ENCODE data around the gene FNDC10. TPM values are rescaled to one million over a fixed set of nuclear protein-coding genes. Genes with fewer than 3 reads are reported as not detected.

FNDC10 gene
- polyA plus RNA-seq, 1 donor, result 2.4 TPM

- no peak for DNase-seq
Observed at GRCh38 chr1:1616838-1617237, 16.9 kb upstream of the FNDC10 start.

DNA sequence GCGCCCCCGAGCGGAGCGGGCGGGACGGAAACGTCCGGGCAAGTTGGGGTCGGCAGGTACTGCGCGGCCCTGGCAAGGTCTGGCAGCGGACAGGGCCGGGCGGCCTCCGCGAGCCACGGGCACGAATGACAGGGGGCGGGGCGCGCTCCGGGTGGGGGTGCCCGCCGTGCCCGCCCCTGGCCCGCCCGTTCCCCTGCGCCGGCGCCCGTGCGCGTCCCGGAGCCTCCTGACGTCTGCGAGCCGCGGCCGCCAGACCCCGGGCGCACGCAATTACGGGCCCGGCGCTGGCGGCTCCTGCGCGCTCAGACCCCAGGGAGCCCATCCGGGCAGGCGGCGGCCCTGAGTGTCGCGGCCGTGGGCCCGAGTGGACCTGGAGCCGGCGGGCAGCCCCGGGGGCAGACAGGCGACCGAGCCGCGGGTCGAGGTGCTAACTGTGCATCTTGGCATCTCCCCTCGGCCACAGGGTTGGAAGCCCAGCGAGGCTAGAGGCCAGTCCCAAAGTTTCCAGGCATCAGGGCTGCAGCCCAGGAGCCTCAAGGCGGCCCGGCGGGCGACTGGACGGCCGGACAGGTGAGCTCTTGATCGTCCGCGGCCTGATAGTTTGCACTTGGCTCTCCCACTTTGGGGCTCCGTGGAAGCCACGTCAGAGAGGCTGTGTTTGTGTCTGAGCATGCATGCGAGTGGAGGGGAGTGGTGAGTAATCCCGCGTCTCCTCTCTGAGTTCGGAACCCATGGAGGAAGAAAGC is 16.3 kb upstream of the FNDC10 start:
- no peak for DNase-seq

GRCh38 chr1:1615256-1616044 is 15.5 kb upstream of the FNDC10 start, which contains the start of gene MIB2:
Gene MIB2 (plus strand): TSS chr1:1615500. CDS start chr1:1623453, 7,953 bp downstream.
- peak; percentile 94 for DNase-seq

- no peak for DNase-seq
Observed at GRCh38 chr1:1614954-1615255, 15.0 kb upstream of the FNDC10 start.

- no peak for DNase-seq
Observed at GRCh38 chr1:1614204-1614953, 14.4 kb upstream of the FNDC10 start.

- no peak for DNase-seq
Observed at GRCh38 chr1:1613509-1614082, 13.7 kb upstream of the FNDC10 start.

- DNase-seq, result no peak
Observed at GRCh38 chr1:1612104-1612400, 12.1 kb upstream of the FNDC10 start.

DNA sequence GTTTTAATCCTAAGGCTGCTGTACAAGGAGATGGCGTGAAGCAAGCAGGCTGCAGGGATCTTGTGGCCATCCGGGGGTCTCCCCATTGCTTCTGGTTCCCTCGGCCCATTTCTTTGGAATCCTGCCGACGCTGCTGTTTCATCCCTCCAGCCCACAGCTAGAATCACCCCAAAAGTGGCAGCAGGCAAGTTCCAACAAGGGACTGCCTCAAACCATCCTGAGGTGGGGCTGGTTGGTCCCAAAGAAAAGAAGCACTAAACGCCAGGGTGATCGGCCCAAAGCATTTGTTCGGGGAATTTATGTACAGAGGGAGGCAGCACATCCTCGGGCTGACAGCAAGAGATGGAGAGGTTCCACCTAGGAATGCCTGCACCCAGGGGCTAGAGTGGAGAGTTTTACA is 10.9 kb upstream of the FNDC10 start:
- DNase-seq, result no peak

DNA sequence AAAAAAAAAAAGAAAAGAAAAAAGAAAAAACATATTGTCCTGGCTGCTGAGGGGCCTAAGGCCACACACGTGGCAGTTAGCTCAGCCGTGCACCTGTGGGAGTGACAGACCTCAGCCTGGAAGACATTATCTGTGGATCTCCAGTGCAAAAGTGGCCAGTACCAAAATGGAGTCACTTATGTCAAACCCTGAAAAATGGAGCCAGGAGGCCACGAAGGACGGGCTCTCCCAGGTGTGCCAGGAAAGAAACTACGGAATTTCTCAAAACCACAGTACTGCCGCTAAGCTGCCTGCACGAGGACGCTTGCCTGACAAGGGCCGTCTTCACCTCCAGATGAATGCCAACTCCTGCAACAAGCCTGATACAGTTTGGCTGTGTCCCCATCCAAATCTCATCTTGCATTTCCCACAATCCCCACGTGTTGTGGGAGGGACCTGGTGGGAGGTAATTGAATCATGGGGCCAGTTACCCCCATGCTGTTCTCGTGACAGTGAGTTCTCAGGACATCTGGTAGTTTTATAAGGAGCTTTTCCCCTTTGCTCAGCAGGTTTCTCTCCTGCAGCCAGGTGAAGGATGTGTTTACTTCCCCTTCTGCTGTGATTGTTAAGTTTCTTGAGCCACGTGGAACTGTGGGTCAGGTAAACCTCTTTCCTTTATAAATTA is 10.0 kb upstream of the FNDC10 start:
- no peak for DNase-seq

DNA sequence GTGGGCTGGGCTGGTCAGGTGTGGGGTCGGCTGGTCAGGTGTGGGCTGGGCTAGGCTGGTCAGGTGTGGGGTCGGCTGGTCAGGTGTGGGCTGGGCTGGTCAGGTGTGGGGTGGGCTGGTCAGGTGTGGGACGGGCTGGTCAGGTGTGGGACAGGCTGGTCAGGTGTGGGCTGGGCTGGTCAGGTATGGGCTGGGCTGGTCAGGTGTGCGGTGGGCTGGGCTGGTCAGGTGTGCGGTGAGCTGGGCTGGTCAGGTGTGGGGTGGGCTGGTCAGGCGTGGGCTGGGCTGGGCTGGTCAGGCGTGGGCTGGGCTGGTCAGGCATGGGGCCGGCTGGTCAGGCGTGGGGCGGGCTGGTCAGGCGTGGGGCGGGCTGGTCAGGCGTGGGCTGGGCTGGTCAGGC is 6.3 kb upstream of the FNDC10 start:
- no peak for DNase-seq

DNA sequence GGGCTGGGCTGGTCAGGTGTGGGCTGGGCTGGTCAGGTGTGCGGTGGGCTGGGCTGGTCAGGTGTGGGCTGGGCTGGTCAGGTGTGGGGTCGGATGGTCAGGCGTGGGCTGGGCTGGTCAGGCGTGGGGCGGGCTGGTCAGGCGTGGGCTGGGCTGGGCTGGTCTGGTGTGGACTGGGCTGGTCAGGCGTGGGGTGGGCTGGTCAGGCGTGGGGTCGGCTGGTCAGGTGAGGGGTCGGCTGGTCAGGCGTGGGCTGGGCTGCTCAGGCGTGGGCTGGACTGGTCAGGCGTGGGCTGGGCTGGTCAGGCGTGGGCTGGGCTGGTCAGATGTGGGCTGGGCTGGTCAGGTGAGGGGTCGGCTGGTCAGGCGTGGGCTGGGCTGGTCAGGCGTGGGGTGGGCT is 5.8 kb upstream of the FNDC10 start:
- no peak for DNase-seq

DNA sequence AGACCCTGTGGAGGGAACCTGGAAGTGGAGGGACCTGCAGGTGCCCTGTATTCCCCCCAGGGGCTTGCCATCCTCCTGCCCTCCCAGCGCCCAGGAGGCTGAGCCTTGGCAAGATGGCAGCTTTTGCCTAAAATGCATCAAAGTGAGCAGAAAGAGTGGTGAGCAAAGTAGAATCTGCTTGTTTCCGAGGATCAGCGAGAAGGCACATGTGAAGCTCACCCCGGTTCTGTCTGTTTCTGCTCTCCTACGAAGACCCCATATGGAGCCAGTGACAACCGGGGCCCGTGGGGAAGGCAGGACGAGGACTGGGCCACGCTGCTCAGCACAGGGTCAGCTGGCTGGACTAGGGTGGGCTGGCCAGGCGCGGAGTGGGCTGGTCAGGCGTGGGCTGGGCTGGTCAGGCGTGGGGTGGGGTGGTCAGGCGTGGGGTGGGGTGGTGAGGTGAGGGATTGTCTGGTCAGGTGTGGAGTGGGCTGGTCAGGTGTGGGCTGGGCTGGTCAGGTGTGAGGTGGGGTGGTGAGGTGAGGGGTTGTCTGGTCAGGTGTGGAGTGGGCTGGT is 5.2 kb upstream of the FNDC10 start:
- no peak for DNase-seq

GRCh38 chr1:1604374-1605033 is 4.6 kb upstream of the FNDC10 start:
- DNase-seq, result no peak

- no peak for DNase-seq
Observed at GRCh38 chr1:1603671-1604373, 3.9 kb upstream of the FNDC10 start.

- no peak for DNase-seq
Observed at GRCh38 chr1:1602968-1603506, 3.1 kb upstream of the FNDC10 start.

GRCh38 chr1:1602304-1602967 is 2.5 kb upstream of the FNDC10 start:
- no peak for DNase-seq

GRCh38 chr1:1601564-1602303 is 1.8 kb upstream of the FNDC10 start:
- no peak for DNase-seq

DNA sequence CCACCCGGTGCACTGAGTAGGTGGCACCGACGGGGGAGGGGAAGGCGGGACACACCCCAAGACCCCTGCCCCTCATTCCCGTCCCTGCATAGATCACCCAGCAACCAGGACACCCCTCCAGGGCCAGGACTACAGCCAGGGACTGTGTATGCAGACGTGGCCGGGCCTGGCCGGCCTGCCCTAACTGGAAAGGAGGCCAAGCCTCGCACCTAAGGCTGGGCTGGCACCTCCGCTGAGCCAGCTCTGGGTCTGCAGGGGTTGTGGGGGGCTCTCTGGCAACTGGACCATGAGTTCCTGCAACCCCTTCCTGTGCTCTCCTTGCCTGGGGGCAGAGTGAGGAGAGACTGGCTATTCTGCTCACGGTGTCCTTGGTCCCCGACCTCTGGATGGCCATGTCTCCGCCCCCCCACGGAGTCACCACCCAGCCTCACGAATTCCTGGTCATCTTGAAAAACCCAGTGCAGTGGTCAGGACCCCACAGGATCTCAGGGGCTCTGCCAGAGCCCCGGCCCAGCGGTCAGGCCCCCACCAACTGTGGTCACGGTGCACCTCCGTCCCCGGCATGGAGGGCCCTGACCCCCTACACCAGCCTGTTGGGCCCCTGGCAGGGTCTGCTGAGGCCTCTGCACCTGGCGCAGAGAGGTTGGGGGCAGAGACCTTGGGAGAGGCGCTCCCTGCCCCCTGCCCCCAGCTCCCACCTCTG is 1.1 kb upstream of the FNDC10 start:
- DNase-seq, result no peak

Measured in left kidney (tissue), 2 donors.